Smooth muscle cell of trachea (primary cell): ENCODE results near the gene PPP1R14C. TPM values are rescaled to one million over a fixed set of nuclear protein-coding genes. Genes with fewer than 3 reads are reported as not detected.

Experiments
- total RNA-seq: library from RNA; depleted of rRNA; stranded (reverse); fragments of >200 nt; gene quantifications from 2 replicates; pipeline ENCODE4 v1.2.1, GENCODE V29; 2014

PPP1R14C gene
- total RNA-seq, result 0.29 and 0.33 TPM in 2 replicates

DNA sequence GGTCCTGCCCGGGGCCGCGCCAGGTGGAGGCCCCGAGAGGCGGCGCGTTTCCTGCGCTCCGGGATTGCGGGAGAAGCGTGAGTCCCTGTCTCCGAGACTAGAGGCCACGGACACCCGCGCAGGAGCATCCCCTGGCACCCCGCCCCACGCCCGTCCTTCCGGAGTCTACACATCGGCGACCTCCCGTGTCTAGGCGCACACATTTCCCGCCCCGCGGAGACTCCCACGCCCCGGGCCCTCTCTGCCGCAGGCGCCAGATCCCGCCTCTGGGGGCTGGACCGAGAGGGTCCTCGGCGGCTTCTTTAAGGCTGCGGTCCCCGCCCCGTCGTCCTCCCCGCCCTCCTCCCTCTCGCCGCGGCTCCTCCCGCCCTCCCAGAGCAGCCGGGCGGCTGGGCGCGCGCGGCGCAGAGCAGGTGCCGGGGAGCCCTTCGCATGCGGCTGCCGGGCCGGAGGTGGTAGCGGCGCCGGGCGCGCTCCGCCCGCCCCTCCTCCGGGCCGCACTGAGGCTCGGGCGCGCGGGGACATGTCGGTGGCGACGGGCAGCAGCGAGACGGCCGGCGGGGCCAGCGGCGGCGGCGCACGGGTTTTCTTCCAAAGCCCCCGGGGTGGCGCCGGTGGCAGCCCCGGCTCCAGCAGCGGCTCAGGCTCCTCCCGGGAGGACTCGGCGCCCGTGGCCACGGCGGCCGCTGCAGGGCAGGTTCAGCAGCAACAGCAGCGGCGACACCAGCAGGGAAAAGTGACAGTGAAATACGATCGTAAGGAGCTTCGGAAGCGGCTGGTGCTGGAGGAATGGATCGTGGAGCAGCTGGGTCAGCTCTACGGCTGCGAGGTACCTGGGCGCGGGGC, at the start of gene PPP1R14C:
TSS of gene PPP1R14C (plus strand) at position 375 of the 846 bp plus-strand sequence. CDS start at position 524, 149 bp downstream.

Other genes starting within 250 kb of the PPP1R14C start
- gene RAET1E, start 244.9 kb upstream of the PPP1R14C start, total RNA-seq, result 2.2 and 4.8 TPM in 2 replicates
- gene RAET1G, start 219.9 kb upstream of the PPP1R14C start, total RNA-seq, result 5.7 and 5.8 TPM in 2 replicates
- gene ULBP2, start 201.0 kb upstream of the PPP1R14C start, total RNA-seq, result 0.99 and 2.5 TPM in 2 replicates
- 0.44 and 0.50 TPM in 2 replicates for gene ULBP1, start 179.1 kb upstream of the PPP1R14C start, total RNA-seq
- gene RAET1L, start 117.5 kb upstream of the PPP1R14C start, total RNA-seq, result not detected in 2 replicates
- gene ULBP3, start 73.9 kb upstream of the PPP1R14C start, total RNA-seq, result 12.6 and 28.4 TPM in 2 replicates
- gene IYD, start 226.0 kb downstream of the PPP1R14C start, total RNA-seq, result not detected in 2 replicates